ENCODE data around the gene PCNX1. TPM values are rescaled to one million over a fixed set of nuclear protein-coding genes. Genes with fewer than 3 reads are reported as not detected.
"Not testable (repeated sequence)": the region's sequence is repeated elsewhere in the genome, so short reads cannot be mapped to it uniquely, and the experiment has no call there.

Gene PCNX1
- total RNA-seq, 1 donor: 142 TPM

- H3K4me1 ChIP-seq (ENCODE audit: insufficient read depth, low read length): no peaks in the 10 kb centered on the region
- no peak overlapping the region for H3K4me3 ChIP-seq (ENCODE audit: low read length)
- no peaks in the 10 kb centered on the region for H3K27me3 ChIP-seq (ENCODE audit: insufficient read depth, low read length)
- no peaks in the 10 kb centered on the region for H3K9me3 ChIP-seq (ENCODE audit: low read depth, low read length)
Observed at GRCh38 chr14:71116568-71117122, 209.4 kb downstream of the PCNX1 start.

DNA sequence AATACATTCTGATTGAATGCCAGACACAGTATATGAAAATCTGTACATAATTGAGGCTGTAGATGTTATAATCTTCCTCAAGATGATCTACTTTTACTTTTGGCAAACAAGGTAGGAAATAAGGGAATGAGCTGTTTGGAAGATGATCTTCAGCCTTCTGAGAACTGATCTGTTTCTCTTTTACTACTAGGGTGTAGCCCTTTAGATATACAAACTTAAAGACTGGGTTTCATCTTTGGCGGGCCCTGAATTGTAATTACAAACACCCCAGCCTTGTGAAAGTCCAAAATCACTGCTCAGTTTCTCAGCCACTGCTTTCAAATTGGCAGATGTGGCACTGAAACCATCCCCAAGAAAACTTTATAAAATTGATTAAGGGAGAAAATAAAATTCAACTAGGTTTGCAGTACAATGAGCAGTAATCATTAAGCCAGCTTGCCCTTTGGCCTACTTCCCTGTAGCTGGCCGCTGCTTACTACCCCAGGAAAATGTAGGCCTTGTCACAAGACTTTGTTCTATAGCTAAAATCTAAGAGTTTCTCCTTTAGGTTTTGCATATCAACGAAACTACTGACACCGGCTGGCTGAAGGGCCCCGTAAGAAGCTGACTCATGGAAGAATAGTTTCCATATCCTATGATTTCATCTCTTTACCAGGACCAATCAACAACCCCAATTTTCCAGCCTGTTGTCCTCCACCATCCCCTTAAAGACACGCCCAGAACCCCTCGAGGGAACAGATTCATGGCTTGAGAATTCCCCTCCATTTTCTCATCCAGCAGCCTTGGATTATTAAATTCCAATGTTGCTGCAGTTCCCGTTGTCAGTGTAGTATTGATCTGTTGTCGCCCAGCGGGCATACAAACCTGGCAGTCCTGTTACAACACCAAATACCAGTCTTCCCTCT lies 210.8 kb downstream of the PCNX1 start:
- no peaks in the 10 kb centered on the region for H3K4me1 ChIP-seq (ENCODE audit: insufficient read depth, low read length)
- H3K4me3 ChIP-seq (ENCODE audit: low read length): no peak overlapping the region
- H3K9me3 ChIP-seq (ENCODE audit: low read depth, low read length): no peaks in the 10 kb centered on the region
- H3K27me3 ChIP-seq (ENCODE audit: insufficient read depth, low read length): no peaks in the 10 kb centered on the region

GRCh38 chr14:71119075-71119474 lies 211.8 kb downstream of the PCNX1 start:
- Histone ChIP-seq H3K4me1 (ENCODE audit: insufficient read depth, low read length) (no peaks in the 10 kb centered on the region), H3K27me3 (ENCODE audit: insufficient read depth, low read length) (no peaks in the 10 kb centered on the region), H3K9me3 (ENCODE audit: low read depth, low read length) (no peaks in the 10 kb centered on the region), H3K4me3 (ENCODE audit: low read length) (no peak overlapping the region)

DNA sequence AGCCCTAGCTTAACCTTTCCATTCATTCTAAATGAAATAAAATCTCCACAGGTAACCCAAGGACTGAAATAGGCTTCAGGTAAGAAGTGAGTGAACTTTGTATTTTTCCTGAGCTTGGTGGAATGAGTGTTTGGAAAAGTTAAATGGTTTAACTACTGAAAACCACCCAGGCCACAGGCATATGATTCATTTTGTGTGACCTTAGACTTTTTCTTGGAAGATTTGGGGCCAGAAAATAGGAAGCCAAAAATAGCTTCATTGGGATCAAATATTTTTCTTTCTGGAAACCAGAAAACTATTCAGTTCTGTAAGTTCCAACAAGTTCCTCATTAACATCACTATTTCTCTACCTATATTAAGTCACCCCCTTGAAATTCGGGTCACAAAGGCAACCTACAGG lies 212.6 kb downstream of the PCNX1 start:
- Histone ChIP-seq H3K9me3 (ENCODE audit: low read depth, low read length) (no peaks in the 10 kb centered on the region), H3K27me3 (ENCODE audit: insufficient read depth, low read length) (no peaks in the 10 kb centered on the region), H3K4me1 (ENCODE audit: insufficient read depth, low read length) (no peaks in the 10 kb centered on the region), H3K4me3 (ENCODE audit: low read length) (no peak overlapping the region)

GRCh38 chr14:71121001-71121400 lies 213.7 kb downstream of the PCNX1 start:
- Histone ChIP-seq H3K4me3 (ENCODE audit: low read length) (no peak overlapping the region), H3K9me3 (ENCODE audit: low read depth, low read length) (no peaks in the 10 kb centered on the region), H3K4me1 (ENCODE audit: insufficient read depth, low read length) (no peaks in the 10 kb centered on the region), H3K27me3 (ENCODE audit: insufficient read depth, low read length) (no peaks in the 10 kb centered on the region)

- Histone ChIP-seq H3K27me3 (ENCODE audit: insufficient read depth, low read length) (no peaks in the 10 kb centered on the region), H3K4me1 (ENCODE audit: insufficient read depth, low read length) (no peaks in the 10 kb centered on the region), H3K9me3 (ENCODE audit: low read depth, low read length) (no peaks in the 10 kb centered on the region), H3K4me3 (ENCODE audit: low read length) (no peak overlapping the region)
Observed at GRCh38 chr14:71121711-71122110, 214.5 kb downstream of the PCNX1 start.

- Histone ChIP-seq H3K27me3 (ENCODE audit: insufficient read depth, low read length) (no peaks in the 10 kb centered on the region), H3K4me1 (ENCODE audit: insufficient read depth, low read length) (no peaks in the 10 kb centered on the region), H3K9me3 (ENCODE audit: low read depth, low read length) (no peaks in the 10 kb centered on the region), H3K4me3 (ENCODE audit: low read length) (no peak overlapping the region)
Observed at GRCh38 chr14:71122866-71123565, 215.8 kb downstream of the PCNX1 start.

DNA sequence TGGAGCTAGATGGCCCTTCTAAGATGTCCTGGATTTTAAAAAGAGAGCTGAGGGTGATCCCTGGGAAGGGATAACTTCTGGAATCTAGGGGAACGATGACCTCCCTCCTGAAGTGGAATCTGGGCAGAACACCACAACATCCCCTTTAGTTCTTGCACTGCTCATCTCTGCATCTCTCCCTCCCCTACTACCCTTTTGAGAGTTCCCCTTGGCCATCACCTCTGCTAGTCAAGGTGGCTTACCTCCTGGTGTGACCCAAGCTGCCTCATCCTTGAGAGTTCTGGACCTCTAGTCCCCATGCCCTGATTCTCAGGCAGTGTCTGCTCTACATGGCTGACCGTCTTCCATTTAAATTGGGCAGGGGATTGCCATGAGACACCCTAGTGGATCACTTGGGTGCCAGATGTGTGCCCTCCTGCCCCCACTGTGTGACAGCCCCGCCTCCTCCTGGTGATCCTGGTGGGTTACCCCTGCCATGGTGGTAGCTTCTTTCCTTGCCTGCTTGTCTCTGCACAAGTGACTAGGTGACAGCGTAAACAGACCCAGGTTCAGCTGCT lies 216.4 kb downstream of the PCNX1 start:
- H3K4me3 ChIP-seq (ENCODE audit: low read length): no peak overlapping the region
- H3K27me3 ChIP-seq (ENCODE audit: insufficient read depth, low read length): no peaks in the 10 kb centered on the region
- no peaks in the 10 kb centered on the region for H3K4me1 ChIP-seq (ENCODE audit: insufficient read depth, low read length)

GRCh38 chr14:71129716-71130490 lies 222.6 kb downstream of the PCNX1 start:
- not testable (repeated sequence) for H3K27me3 ChIP-seq (ENCODE audit: insufficient read depth, low read length); H3K9me3 ChIP-seq (ENCODE audit: low read depth, low read length); H3K4me3 ChIP-seq (ENCODE audit: low read length)
- peaks cover 11% of the 10 kb centered on the region for H3K4me1 ChIP-seq (ENCODE audit: insufficient read depth, low read length)

More for the DNA sequence above, 216.4 kb downstream of the PCNX1 start:
- H3K9me3 ChIP-seq (ENCODE audit: low read depth, low read length): no peaks in the 10 kb centered on the region

DNA sequence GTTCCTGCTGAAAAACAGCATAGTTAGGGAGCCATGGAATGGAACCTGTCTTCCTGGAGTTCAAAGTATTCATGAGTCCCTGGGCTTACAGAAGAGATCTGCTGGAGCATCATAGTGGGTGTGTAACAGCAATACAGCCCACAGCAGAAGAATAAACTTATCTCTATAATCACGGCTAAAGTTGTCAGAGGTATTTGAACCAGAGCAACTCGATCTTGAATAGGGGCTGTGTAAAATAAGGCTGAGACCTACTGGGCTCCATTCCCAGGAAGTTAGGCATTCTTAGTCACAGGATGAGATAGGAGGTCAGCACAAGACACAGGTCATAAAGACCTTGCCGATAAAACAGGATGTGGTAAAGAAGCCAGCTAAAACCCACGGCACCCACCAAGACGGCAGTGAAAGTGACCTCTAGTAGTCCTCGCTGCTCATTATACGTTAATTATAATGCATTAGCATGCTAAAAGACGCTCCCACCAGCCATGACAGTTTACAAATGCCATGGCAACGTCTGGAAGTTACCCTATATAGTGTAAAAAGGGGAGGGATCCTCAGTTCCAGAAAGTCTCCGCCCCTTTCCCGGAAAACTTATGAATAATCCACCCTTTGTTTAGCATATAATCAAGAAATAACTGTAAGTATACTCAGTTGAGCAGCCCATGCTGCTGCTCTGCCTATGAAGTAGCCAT lies 223.4 kb downstream of the PCNX1 start:
- H3K27me3 ChIP-seq (ENCODE audit: insufficient read depth, low read length): no peaks in the 10 kb centered on the region
- H3K4me3 ChIP-seq (ENCODE audit: low read length): no peak overlapping the region
- peaks cover 11% of the 10 kb centered on the region for H3K4me1 ChIP-seq (ENCODE audit: insufficient read depth, low read length)
- H3K9me3 ChIP-seq (ENCODE audit: low read depth, low read length): no peaks in the 10 kb centered on the region

- Histone ChIP-seq H3K27me3 (ENCODE audit: insufficient read depth, low read length) (no peaks in the 10 kb centered on the region), H3K9me3 (ENCODE audit: low read depth, low read length) (no peaks in the 10 kb centered on the region), H3K4me1 (ENCODE audit: insufficient read depth, low read length) (peaks cover 11% of the 10 kb centered on the region), H3K4me3 (ENCODE audit: low read length) (no peak overlapping the region)
Observed at GRCh38 chr14:71133296-71133695, 226.0 kb downstream of the PCNX1 start.

DNA sequence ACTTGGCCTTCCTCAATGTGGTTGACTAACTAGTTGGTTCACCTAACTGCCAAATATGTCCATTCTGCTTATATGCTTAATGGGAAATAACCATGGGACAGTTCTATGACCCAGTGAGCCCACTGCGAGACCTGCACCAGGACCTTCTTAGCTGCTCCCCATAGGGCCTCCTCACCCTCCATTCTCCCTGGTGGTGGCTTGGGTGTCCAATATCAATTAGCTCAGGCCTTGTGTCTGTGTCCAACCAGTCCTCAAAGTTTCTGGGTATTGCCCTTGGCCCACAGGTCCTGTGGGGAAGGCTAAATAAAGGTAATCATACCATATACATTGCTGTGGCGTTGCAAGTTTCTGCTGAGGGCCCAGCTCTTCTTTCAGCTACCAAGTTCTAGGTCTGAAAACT lies 228.2 kb downstream of the PCNX1 start:
- H3K4me3 ChIP-seq (ENCODE audit: low read length): no peak overlapping the region
- H3K9me3 ChIP-seq (ENCODE audit: low read depth, low read length): no peaks in the 10 kb centered on the region
- H3K27me3 ChIP-seq (ENCODE audit: insufficient read depth, low read length): no peaks in the 10 kb centered on the region
- H3K4me1 ChIP-seq (ENCODE audit: insufficient read depth, low read length): peaks cover 14% of the 10 kb centered on the region

GRCh38 chr14:71135911-71136310 lies 228.7 kb downstream of the PCNX1 start:
- Histone ChIP-seq H3K4me1 (ENCODE audit: insufficient read depth, low read length) (peaks cover 13% of the 10 kb centered on the region), H3K9me3 (ENCODE audit: low read depth, low read length) (no peaks in the 10 kb centered on the region), H3K27me3 (ENCODE audit: insufficient read depth, low read length) (no peaks in the 10 kb centered on the region), H3K4me3 (ENCODE audit: low read length) (no peak overlapping the region)

- Histone ChIP-seq H3K4me1 (ENCODE audit: insufficient read depth, low read length) (peaks cover 15% of the 10 kb centered on the region), H3K4me3 (ENCODE audit: low read length) (no peak overlapping the region), H3K27me3 (ENCODE audit: insufficient read depth, low read length) (no peaks in the 10 kb centered on the region), H3K9me3 (ENCODE audit: low read depth, low read length) (no peaks in the 10 kb centered on the region)
Observed at GRCh38 chr14:71136386-71137060, 229.3 kb downstream of the PCNX1 start.

Data from mononuclear cell (primary cell).